Endothelial cell of umbilical vein (primary cell): ENCODE results near the gene ASIC5. TPM values are rescaled to one million over a fixed set of nuclear protein-coding genes. Genes with fewer than 3 reads are reported as not detected.

Source experiments
- BruUV-seq: library from RNA; stranded (reverse); fragments of 400-500 nt; replicated peaks from 2 replicates; lab custom pipeline; 2021; lab: Mats Ljungman, UMichigan
- CTCF ChIA-PET: fragments of 300-600, 350-600 bp; sonication (Branson Sonifier 250); formaldehyde crosslinking; loops from one replicate; lab custom pipeline; 2021; ENCODE audit warnings: antibody characterized with exemption, inconsistent platforms; lab: Charles Lee
- POLR2A ChIA-PET: fragments of 300-600, 350-600 bp; sonication (Branson Sonifier 250); formaldehyde crosslinking; loops from one replicate; lab custom pipeline; 2021; ENCODE audit warnings: antibody characterized with exemption, inconsistent platforms; lab: Charles Lee
- DNase-seq: peaks from one replicate; pipeline ENCODE4 v3.0.0-alpha.2; 2011; ENCODE audit warnings: low read depth, low spot score
- FAIRE-seq: peaks from 2 replicates; lab custom pipeline; 2011; peaks lifted over from hg19 to GRCh38; lab: Jason Lieb, UNC
- H2AFZ ChIP-seq: 2 replicates; pipeline ENCODE4 v1.6.0; 2012; ENCODE audit warnings: low read depth, low read length, control low read depth, inconsistent platforms
- H3K27ac ChIP-seq: 2 replicates; pipeline ENCODE4 v1.5.1; 2011; ENCODE audit warnings: low read depth, mild to moderate bottlenecking, control low read depth, low read length, moderate library complexity; ENCODE audit not compliant: insufficient read depth
- H3K27me3 ChIP-seq, 2 experiments: 2 replicates each; pipeline versions ENCODE4 v1.6.0 to v1.6.1; 2011; ENCODE audit warnings: low read length in 2 of 2, mixed read lengths in 1 of 2; ENCODE audit not compliant: control insufficient read depth in 2 of 2, insufficient read depth in 2 of 2
- H3K36me3 ChIP-seq, 2 experiments: 2 replicates in 1 of 2; 3 replicates in 1 of 2; pipeline ENCODE4 v1.5.1; 2011; ENCODE audit warnings: low read length in 2 of 2, mild to moderate bottlenecking in 1 of 2, moderate library complexity in 1 of 2; ENCODE audit not compliant: control insufficient read depth in 2 of 2, insufficient read depth in 2 of 2; ENCODE audit errors: extremely low read depth in 1 of 2
- H3K4me1 ChIP-seq: 3 replicates; pipeline ENCODE4 v1.5.1; 2011; ENCODE audit warnings: mild to moderate bottlenecking, low read length; ENCODE audit not compliant: control insufficient read depth, insufficient read depth; ENCODE audit errors: extremely low read depth
- H3K4me2 ChIP-seq: 2 replicates; pipeline ENCODE4 v1.6.1; 2011; ENCODE audit warnings: low read length, control low read depth, mixed read lengths; ENCODE audit not compliant: insufficient read depth
- H3K4me3 ChIP-seq, 3 experiments: fragments of 200-600 bp in 1 of 3; sonication (generic), shearing (Covaris generic) in 1 of 3; replicated peaks in 1 of 3; 2 replicates each; pipeline ENCODE4 v1.5.1; 2011 to 2016; ENCODE audit warnings: control low read depth in 3 of 3, low read length in 3 of 3, mild to moderate bottlenecking in 2 of 3, inconsistent platforms in 1 of 3, low read depth in 1 of 3, moderate library complexity in 1 of 3; ENCODE audit not compliant: insufficient read depth in 1 of 3
- H3K79me2 ChIP-seq: 2 replicates; pipeline ENCODE4 v1.6.0; 2012; ENCODE audit warnings: low read length, inconsistent platforms; ENCODE audit not compliant: control insufficient read depth, insufficient read depth
- H3K9ac ChIP-seq: replicated peaks from 2 replicates; pipeline ENCODE3; 2011; ENCODE audit warnings: low read length, control low read depth; ENCODE audit not compliant: insufficient read depth; ENCODE audit errors: extremely low read depth
- H3K9me1 ChIP-seq: replicated peaks from 3 replicates; pipeline ENCODE4 v1.6.0; 2011; ENCODE audit warnings: mild to moderate bottlenecking, low read length; ENCODE audit not compliant: control insufficient read depth, insufficient read depth; ENCODE audit errors: extremely low read depth
- H3K9me3 ChIP-seq: replicated peaks from 2 replicates; pipeline ENCODE4 v1.5.1; 2012; ENCODE audit warnings: low read length, inconsistent platforms; ENCODE audit not compliant: control insufficient read depth, insufficient read depth
- H4K20me1 ChIP-seq: replicated peaks from 2 replicates; pipeline ENCODE3; 2011; ENCODE audit warnings: mild to moderate bottlenecking, low read length; ENCODE audit not compliant: control insufficient read depth, insufficient read depth; ENCODE audit errors: extremely low read depth
- EZH2 ChIP-seq: IDR thresholded peaks from 2 replicates; pipeline ENCODE4 v1.6.1; 2012; ENCODE audit warnings: borderline replicate concordance, low read depth, mild to moderate bottlenecking, moderate library complexity, low read length, inconsistent platforms; ENCODE audit not compliant: severe bottlenecking
- FOS ChIP-seq: IDR thresholded peaks from 2 replicates; pipeline ENCODE4 v1.6.1; 2011; ENCODE audit warnings: mild to moderate bottlenecking, low read length, moderate library complexity, borderline replicate concordance; ENCODE audit not compliant: insufficient read depth
- GATA2 ChIP-seq: IDR thresholded peaks from 2 replicates; pipeline ENCODE4 v1.7.0; 2011; ENCODE audit warnings: low read depth, mild to moderate bottlenecking, moderate library complexity, mixed read lengths, low read length; ENCODE audit not compliant: insufficient read length, insufficient read depth
- JUN ChIP-seq: IDR thresholded peaks from 2 replicates; pipeline ENCODE4 v1.6.1; 2011; ENCODE audit warnings: borderline replicate concordance, low read depth; ENCODE audit not compliant: insufficient read length, insufficient read depth
- POLR2AphosphoS5 ChIP-seq: IDR thresholded peaks from 2 replicates; pipeline ENCODE4 v1.6.1; 2012; ENCODE audit warnings: low read depth, mild to moderate bottlenecking, control low read depth, low read length, moderate library complexity; ENCODE audit not compliant: insufficient read depth
- dilution Hi-C: fragments of 300-500 bp; cut with MboI; formaldehyde crosslinking; loops from one replicate; pipeline ENCODE4 v1.15.0; 2019; ENCODE audit warnings: low sequenced_read_pairs; ENCODE audit not compliant: extremely low pct_ligation_motif_present
- intact Hi-C: fragments of 100-400 bp; cut with micrococcal nuclease; formaldehyde crosslinking; loops from one replicate; pipeline ENCODE4 v1.10.0; 2022
- polyA plus RNA-seq, 4 experiments: library from polyadenylated mRNA; depleted of rRNA in 3 of 4; stranded (reverse) in 3 of 4; unstranded in 1 of 4; fragments of >200 nt; gene quantifications; 2 replicates each; pipeline versions ENCODE4 v1.2.1 to v1.2.3, GENCODE V29; 2011 to 2012; ENCODE audit warnings: missing spikeins in 1 of 4
- total RNA-seq: library from RNA; stranded (reverse); gene quantifications from 2 replicates; pipeline ENCODE4 v1.2.3, GENCODE V29; 2021
- TF ChIP-seq, protein P1 (sequence below), 2 donors: IDR thresholded peaks; 1 replicate in 1 of 2; 2 replicates in 1 of 2; pipeline ENCODE4 v1.5.1; 2011; ENCODE audit warnings: low read length in 2 of 2, mild to moderate bottlenecking in 2 of 2, moderate library complexity in 2 of 2, control low read depth in 1 of 2, inconsistent platforms in 1 of 2, low read depth in 1 of 2; ENCODE audit not compliant: insufficient read depth in 1 of 2; ENCODE audit errors: extremely low read depth in 1 of 2
- TF ChIP-seq, protein P2 (sequence below): IDR thresholded peaks from 2 replicates; pipeline ENCODE4 v1.6.1; 2011; ENCODE audit not compliant: insufficient read depth, insufficient read length

The ASIC5 gene
- total and polyA plus RNA-seq, 2 donors (not counting 3 experiments of a cell fraction or from before 2014, with no cell fraction given) = not detected

DNA sequence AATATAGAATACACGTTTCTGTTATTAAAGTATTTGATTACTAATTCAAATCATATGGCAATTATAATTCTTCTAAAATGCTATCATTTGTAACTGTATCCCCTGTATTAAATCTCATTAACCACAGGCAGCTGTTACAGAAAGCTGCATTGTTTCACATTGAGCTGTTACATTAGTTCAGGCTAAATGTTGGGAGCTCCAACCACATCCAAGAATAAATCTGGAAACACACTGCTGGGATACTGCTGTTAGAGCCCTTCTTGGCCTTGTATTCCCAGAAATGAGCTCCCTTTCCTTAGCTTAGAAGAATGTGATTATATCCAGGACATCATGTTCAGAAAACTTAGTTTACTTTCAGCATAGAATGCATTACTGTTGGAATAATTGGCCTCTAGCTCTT is 59.1 kb downstream of the ASIC5 start:
- FAIRE-seq (no peak), DNase-seq (no peak)
- no peaks in the 10 kb centered on the region for H3K9me3 ChIP-seq
- dilution Hi-C loops (no loop called here), intact Hi-C loops (loop anchor here (5.0 kb wide), 1 partner anchor 1320 kb away; no protein-coding TSS in a partner anchor)
- no peaks in the 10 kb centered on the region for H3K79me2 ChIP-seq
- no peaks in the 10 kb centered on the region for H3K36me3 ChIP-seq
- no TSS peak for BruUV-seq
- POLR2A ChIA-PET = no interaction called here
- no peak overlapping the region for H2AFZ ChIP-seq
- H3K9ac ChIP-seq = no peak overlapping the region
- TF ChIP-seq GATA2 (no peak), FOS (no peak), JUN (no peak), EZH2 (no peak), POLR2AphosphoS5 (no peak)
- TF ChIP-seq, protein P1, sequence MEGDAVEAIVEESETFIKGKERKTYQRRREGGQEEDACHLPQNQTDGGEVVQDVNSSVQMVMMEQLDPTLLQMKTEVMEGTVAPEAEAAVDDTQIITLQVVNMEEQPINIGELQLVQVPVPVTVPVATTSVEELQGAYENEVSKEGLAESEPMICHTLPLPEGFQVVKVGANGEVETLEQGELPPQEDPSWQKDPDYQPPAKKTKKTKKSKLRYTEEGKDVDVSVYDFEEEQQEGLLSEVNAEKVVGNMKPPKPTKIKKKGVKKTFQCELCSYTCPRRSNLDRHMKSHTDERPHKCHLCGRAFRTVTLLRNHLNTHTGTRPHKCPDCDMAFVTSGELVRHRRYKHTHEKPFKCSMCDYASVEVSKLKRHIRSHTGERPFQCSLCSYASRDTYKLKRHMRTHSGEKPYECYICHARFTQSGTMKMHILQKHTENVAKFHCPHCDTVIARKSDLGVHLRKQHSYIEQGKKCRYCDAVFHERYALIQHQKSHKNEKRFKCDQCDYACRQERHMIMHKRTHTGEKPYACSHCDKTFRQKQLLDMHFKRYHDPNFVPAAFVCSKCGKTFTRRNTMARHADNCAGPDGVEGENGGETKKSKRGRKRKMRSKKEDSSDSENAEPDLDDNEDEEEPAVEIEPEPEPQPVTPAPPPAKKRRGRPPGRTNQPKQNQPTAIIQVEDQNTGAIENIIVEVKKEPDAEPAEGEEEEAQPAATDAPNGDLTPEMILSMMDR (IDR thresholded peaks at IDR 0.05; ENCODE audit: extremely low read depth in 1 of 2, insufficient read depth in 1 of 2, low read depth in 1 of 2, low read length in 2 of 2) = no peak
- TF ChIP-seq, protein P2, sequence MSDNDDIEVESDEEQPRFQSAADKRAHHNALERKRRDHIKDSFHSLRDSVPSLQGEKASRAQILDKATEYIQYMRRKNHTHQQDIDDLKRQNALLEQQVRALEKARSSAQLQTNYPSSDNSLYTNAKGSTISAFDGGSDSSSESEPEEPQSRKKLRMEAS = no peak
- H3K4me1 ChIP-seq = peaks cover 10% of the 10 kb centered on the region
- no peaks in the 10 kb centered on the region for H3K9me1 ChIP-seq
- no peak overlapping the region for H3K4me2 ChIP-seq
- no peak overlapping the region for H3K27ac ChIP-seq
- no peaks in the 10 kb centered on the region for H4K20me1 ChIP-seq
- CTCF ChIA-PET = interaction anchor here (1.1 to 3.1 kb wide), 4 partner anchors 9 to 146 kb away, joined by 3 to 17 read pairs (median 4); partner anchors contain the start of gene CTSO
- no peak overlapping the region for H3K4me3 ChIP-seq
- H3K27me3 ChIP-seq = no peaks in the 10 kb centered on the region
